Caco-2 (cell line): ENCODE results near the gene GJD3. TPM values are rescaled to one million over a fixed set of nuclear protein-coding genes. Genes with fewer than 3 reads are reported as not detected.

Experiments used
- BruUV-seq: library from RNA; stranded (reverse); fragments of 400-500 nt; replicated peaks from 2 replicates; lab custom pipeline; 2021; lab: Mats Ljungman, UMichigan
- CTCF ChIA-PET: fragments of 300-600 bp; sonication (Branson Sonifier 250); formaldehyde crosslinking; loops from one replicate; lab custom pipeline; 2022; ENCODE audit warnings: antibody characterized with exemption; lab: Charles Lee
- POLR2A ChIA-PET: fragments of 300-600 bp; sonication (Branson Sonifier 250); formaldehyde crosslinking; loops from one replicate; lab custom pipeline; 2022; ENCODE audit warnings: antibody characterized with exemption; lab: Charles Lee
- DNase-seq, 2 experiments: peaks; one replicate each; pipeline versions ENCODE4 v3.0.0 to v3.0.0-alpha.2; 2020 to 2022
- H3K27me3 ChIP-seq: replicated peaks from 2 replicates; pipeline ENCODE4 v1.6.0; 2011; ENCODE audit warnings: low read length; ENCODE audit not compliant: control insufficient read depth, insufficient read depth
- H3K36me3 ChIP-seq: 2 replicates; pipeline ENCODE4 v1.5.1; 2011; ENCODE audit warnings: low read length; ENCODE audit not compliant: control insufficient read depth, insufficient read depth
- H3K4me1 ChIP-seq: fragments of 250-450 bp; sonication (Bioruptor Pico); 2 replicates; pipeline ENCODE4 v1.5.1; 2020; ENCODE audit warnings: mild to moderate bottlenecking
- H3K4me3 ChIP-seq: 2 replicates; pipeline ENCODE4 v1.5.1; 2011; ENCODE audit warnings: low read depth, mild to moderate bottlenecking, control low read depth, low read length
- H3K9me3 ChIP-seq: fragments of 250-450 bp; sonication (Bioruptor Pico); 2 replicates; pipeline ENCODE4 v1.5.1; 2020; ENCODE audit warnings: mild to moderate bottlenecking, moderate library complexity
- H3K27ac Mint-ChIP-seq: one replicate; pipeline ENCODE4 v1.8.0; 2022; ENCODE audit warnings: mixed read lengths; ENCODE audit not compliant: unreplicated experiment
- H3K27me3 Mint-ChIP-seq: one replicate; pipeline ENCODE4 v1.8.0; 2022; ENCODE audit warnings: mixed read lengths; ENCODE audit not compliant: insufficient read depth, unreplicated experiment
- H3K36me3 Mint-ChIP-seq: one replicate; pipeline ENCODE4 v1.8.0; 2022; ENCODE audit warnings: mild to moderate bottlenecking, mixed read lengths; ENCODE audit not compliant: insufficient read depth, unreplicated experiment
- H3K4me1 Mint-ChIP-seq: one replicate; pipeline ENCODE4 v1.8.0; 2022; ENCODE audit warnings: low read depth, mixed read lengths; ENCODE audit not compliant: unreplicated experiment
- H3K4me3 Mint-ChIP-seq: one replicate; pipeline ENCODE4 v1.8.0; 2022; ENCODE audit warnings: mild to moderate bottlenecking, moderate library complexity, mixed read lengths; ENCODE audit not compliant: unreplicated experiment
- H3K9me3 Mint-ChIP-seq: one replicate; pipeline ENCODE4 v1.8.0; 2022; ENCODE audit warnings: mixed read lengths; ENCODE audit not compliant: unreplicated experiment
- CTCF ChIP-seq, 2 experiments: fragments of 200-600 bp in 1 of 2; IDR thresholded peaks; 1 replicate in 1 of 2; 2 replicates in 1 of 2; pipeline versions ENCODE4 v1.5.1 to v1.8.0; 2011 to 2022; ENCODE audit warnings: antibody characterized with exemption in 1 of 2, control low read depth in 1 of 2, inconsistent platforms in 1 of 2, low read depth in 1 of 2, low read length in 1 of 2, mild to moderate bottlenecking in 1 of 2, moderate library complexity in 1 of 2; ENCODE audit not compliant: insufficient read depth in 1 of 2, severe bottlenecking in 1 of 2, unreplicated experiment in 1 of 2
- intact Hi-C: fragments of 100-400 bp; cut with micrococcal nuclease; formaldehyde crosslinking; loops from one replicate; pipeline ENCODE4 v1.10.0; 2022; ENCODE audit not compliant: unreplicated experiment
- total RNA-seq: library from RNA; stranded (reverse); gene quantifications from 2 replicates; pipeline ENCODE4 v1.2.3, GENCODE V29; 2022

Gene GJD3
- total RNA-seq, 1 experiment from 2014 or later = not detected

GRCh38 chr17:40318830-40319391, 45.6 kb downstream of the GJD3 start:
- no peaks in the 10 kb centered on the region for H3K27me3 Mint-ChIP-seq
- ChIA-PET CTCF (interaction anchor here (0.6 to 3.0 kb wide), 6 partner anchors 9 to 246 kb away, joined by 3 to 40 read pairs (median 4); partner anchors contain the start of gene RARA), POLR2A (interaction anchor here (0.6 to 1.1 kb wide), 3 partner anchors 12 to 99 kb away, joined by 3 to 4 read pairs (median 3); no protein-coding TSS in a partner anchor)
- H3K4me1 Mint-ChIP-seq = peaks cover 30% of the 10 kb centered on the region
- DNase-seq = peak in 1 of 2 experiments; percentile 32
- intact Hi-C loops = loop anchor here (1.0 kb wide), 4 partner anchors 16 to 39 kb away; no protein-coding TSS in a partner anchor
- H3K36me3 Mint-ChIP-seq = no peaks in the 10 kb centered on the region
- no peaks in the 10 kb centered on the region for H3K9me3 Mint-ChIP-seq
- peak overlapping the region; percentile 73 for H3K27ac Mint-ChIP-seq
- no TSS peak for BruUV-seq
- Histone ChIP-seq H3K27me3 (no peaks in the 10 kb centered on the region), H3K4me1 (peaks cover 19% of the 10 kb centered on the region), H3K4me3 (peak overlapping the region; percentile 94), H3K9me3 (no peaks in the 10 kb centered on the region), H3K36me3 (no peaks in the 10 kb centered on the region)
- peak overlapping the region; percentile 92 for H3K4me3 Mint-ChIP-seq
- TF ChIP-seq CTCF (IDR thresholded peaks at IDR 0.05; ENCODE audit: insufficient read depth in 1 of 2, low read depth in 1 of 2, low read length in 1 of 2, severe bottlenecking in 1 of 2, unreplicated experiment in 1 of 2) = peak in 1 of 2 experiments; percentile 54

GRCh38 chr17:40317880-40318829, 46.4 kb downstream of the GJD3 start:
- TSS peak; percentile 56 for BruUV-seq
- peak overlapping the region; percentile 94 for H3K4me3 ChIP-seq
- ChIA-PET CTCF (interaction anchor here (0.6 to 3.0 kb wide), 19 partner anchors 9 to 219 kb away, joined by 3 to 40 read pairs (median 5); partner anchors contain the start of gene TOP2A), POLR2A (interaction anchor here (0.5 to 2.3 kb wide), 8 partner anchors 11 to 99 kb away, joined by 3 to 36 read pairs (median 4); partner anchors contain the start of genes CDC6 and WIPF2)
- no peaks in the 10 kb centered on the region for H3K27me3 ChIP-seq
- peaks cover 30% of the 10 kb centered on the region for H3K4me1 Mint-ChIP-seq
- DNase-seq = peak; percentile 96
- H3K27me3 Mint-ChIP-seq = no peaks in the 10 kb centered on the region
- peaks cover 19% of the 10 kb centered on the region for H3K4me1 ChIP-seq
- no peaks in the 10 kb centered on the region for H3K9me3 Mint-ChIP-seq
- intact Hi-C loops = loop anchor here (1.0 kb wide), 4 partner anchors 15 to 40 kb away; no protein-coding TSS in a partner anchor
- H3K36me3 Mint-ChIP-seq = no peaks in the 10 kb centered on the region
- peak overlapping the region; percentile 83 for H3K27ac Mint-ChIP-seq
- no peak for TF ChIP-seq CTCF (IDR thresholded peaks at IDR 0.05; ENCODE audit: insufficient read depth in 1 of 2, low read depth in 1 of 2, low read length in 1 of 2, severe bottlenecking in 1 of 2, unreplicated experiment in 1 of 2)
- H3K9me3 ChIP-seq = no peaks in the 10 kb centered on the region
- peak overlapping the region; percentile 92 for H3K4me3 Mint-ChIP-seq
- H3K36me3 ChIP-seq = no peaks in the 10 kb centered on the region
